SK-N-MC (cell line): ENCODE data around the gene DCP1A.
"Not testable (repeated sequence)": the region's sequence is repeated elsewhere in the genome, so short reads cannot be mapped to it uniquely, and the experiment has no call there.

Experiments used
- DNase-seq: peaks from one replicate; pipeline ENCODE4 v3.0.0-alpha.2; 2011; ENCODE audit warnings: low read depth, low spot score
- H3K27ac ChIP-seq: fragments of 200-600 bp; sonication (generic); 2 replicates; pipeline ENCODE4 v1.5.1; 2016; ENCODE audit warnings: mixed run types
- H3K36me3 ChIP-seq: fragments of 200-600 bp; sonication (generic); 2 replicates; pipeline ENCODE4 v1.6.1; 2017; ENCODE audit warnings: antibody characterized with exemption, low read length, mixed read lengths; ENCODE audit not compliant: insufficient read depth
- H3K4me3 ChIP-seq: fragments of 200-600 bp; sonication (generic); 2 replicates; pipeline ENCODE4 v1.5.1; 2016
- H3K9ac ChIP-seq: fragments of 200-600 bp; sonication (generic); 2 replicates; pipeline ENCODE4 v1.8.0; 2017; ENCODE audit warnings: mixed run types, mixed read lengths; ENCODE audit not compliant: insufficient read length
- H3K9me3 ChIP-seq: fragments of 200-600 bp; sonication (generic); 2 replicates; pipeline ENCODE4 v1.6.1; 2017; ENCODE audit warnings: low read depth, mild to moderate bottlenecking, antibody characterized with exemption, low read length, moderate library complexity, mixed read lengths
- EZH2 ChIP-seq: fragments of 200-600 bp; sonication (generic); IDR thresholded peaks from one replicate; pipeline ENCODE4 v1.6.1; 2017; ENCODE audit warnings: antibody characterized with exemption
- FOXP2 ChIP-seq: optimal IDR thresholded peaks from 2 replicates; pipeline ENCODE3; 2011; ENCODE audit warnings: mild to moderate bottlenecking, moderate library complexity; ENCODE audit not compliant: insufficient read depth; ENCODE audit errors: extremely low read length, control extremely low read depth
- POLR2AphosphoS5 ChIP-seq: IDR thresholded peaks from 2 replicates; pipeline ENCODE4 v1.6.1; 2012; ENCODE audit warnings: mild to moderate bottlenecking, low read depth, low read length, borderline replicate concordance

The DCP1A gene

DNA sequence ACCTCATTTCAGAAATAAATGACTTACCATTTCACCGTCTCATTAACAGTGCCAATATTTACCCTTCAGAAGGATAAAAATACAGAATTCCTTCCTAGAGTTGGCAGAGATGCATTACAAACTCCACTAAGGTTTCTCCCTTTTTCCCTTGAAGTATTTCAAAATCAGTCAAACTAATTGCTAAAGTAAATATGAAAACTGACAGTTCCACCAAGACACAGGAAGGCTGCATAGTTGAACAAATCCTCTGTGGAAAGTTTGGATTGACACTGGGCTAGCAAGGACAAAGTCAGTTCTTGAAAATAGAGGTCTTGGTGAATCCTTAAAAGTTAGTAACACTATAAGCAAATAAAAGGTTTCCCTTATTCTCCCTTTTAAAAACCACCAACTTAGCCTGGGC is 34.5 kb downstream of the DCP1A start:
- H3K9ac ChIP-seq, result no peak overlapping the region
- no peak for DNase-seq
- TF ChIP-seq FOXP2, result no peak
- TF ChIP-seq EZH2, result no peak
- TF ChIP-seq POLR2AphosphoS5, result no peak
- H3K27ac ChIP-seq, result no peak overlapping the region
- H3K4me3 ChIP-seq, result no peak overlapping the region
- H3K9me3 ChIP-seq, result no peaks in the 10 kb centered on the region
- peaks cover 13% of the 10 kb centered on the region; the same call in 1 of the 2 replicates for H3K36me3 ChIP-seq

DNA sequence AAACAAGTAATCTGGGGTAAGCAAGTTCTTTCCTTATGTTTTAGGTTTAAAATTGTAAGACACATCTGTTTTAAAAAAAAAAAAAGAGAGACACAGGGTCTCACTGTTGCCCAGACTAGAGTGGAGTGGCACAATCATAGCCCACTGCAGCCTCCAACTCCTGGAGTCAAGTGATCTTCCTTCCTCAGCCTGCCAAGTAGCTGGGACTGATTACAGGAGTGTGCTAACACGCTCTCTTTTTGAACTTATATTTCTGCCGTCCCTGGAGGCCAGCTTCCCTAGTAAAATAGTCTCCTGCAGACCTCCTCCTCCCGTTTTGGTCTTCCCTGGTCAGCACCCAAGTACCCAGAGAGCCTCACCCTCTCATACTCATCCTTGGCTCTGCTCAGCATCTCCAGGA is 35.5 kb downstream of the DCP1A start:
- no peak overlapping the region for H3K4me3 ChIP-seq
- DNase-seq, result no peak
- H3K36me3 ChIP-seq, result peaks cover 13% of the 10 kb centered on the region; the same call in 1 of the 2 replicates
- TF ChIP-seq POLR2AphosphoS5 (no peak), EZH2 (no peak), FOXP2 (no peak)
- H3K9me3 ChIP-seq, result no peaks in the 10 kb centered on the region
- H3K27ac ChIP-seq, result no peak overlapping the region
- no peak overlapping the region for H3K9ac ChIP-seq

DNA sequence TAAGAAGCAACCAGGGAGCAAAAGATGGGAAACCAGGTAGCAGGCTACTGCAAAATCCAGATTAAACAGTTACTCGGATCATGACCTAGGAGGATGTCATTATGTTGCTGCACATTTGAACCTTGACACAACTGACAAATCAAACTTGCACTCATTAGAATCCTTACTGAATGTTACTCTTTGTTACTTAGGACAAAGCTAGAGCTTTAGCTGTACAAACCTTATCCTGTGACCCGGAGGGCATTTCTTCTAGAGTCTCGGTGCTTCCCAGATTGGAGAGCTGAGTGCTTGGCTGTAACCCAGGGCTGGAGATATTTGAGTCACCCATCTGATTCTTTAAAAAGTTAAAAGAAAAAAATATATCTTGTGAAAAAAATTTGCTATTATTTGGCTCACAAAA is 43.4 kb downstream of the DCP1A start:
- H3K9me3 ChIP-seq, result no peaks in the 10 kb centered on the region
- no peak for DNase-seq
- H3K9ac ChIP-seq, result no peak overlapping the region
- H3K36me3 ChIP-seq, result peaks cover 5% of the 10 kb centered on the region; the same call in 1 of the 2 replicates
- H3K27ac ChIP-seq, result no peak overlapping the region
- no peak overlapping the region for H3K4me3 ChIP-seq
- TF ChIP-seq FOXP2, result no peak

DNA sequence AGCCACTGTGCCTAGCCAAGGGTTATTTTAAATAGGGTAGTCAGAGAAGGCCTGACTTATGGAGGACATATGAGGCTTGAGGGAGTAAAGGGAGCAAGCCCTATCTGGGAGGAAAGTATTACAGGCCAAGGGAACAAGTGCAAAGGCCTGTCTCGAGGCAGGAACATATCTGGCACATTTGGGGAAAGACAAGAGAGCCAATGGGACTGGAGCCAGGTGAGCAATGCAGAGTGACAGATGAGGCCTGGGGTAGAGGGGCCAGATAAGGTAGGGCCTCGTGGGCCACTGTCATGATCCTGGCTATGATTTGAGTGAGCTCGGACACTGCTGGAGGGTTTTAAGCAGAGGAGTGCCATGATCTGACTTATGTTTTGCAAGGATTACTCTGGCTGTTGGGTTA is 43.8 kb downstream of the DCP1A start:
- peaks cover 9% of the 10 kb centered on the region; the same call in 1 of the 2 replicates for H3K36me3 ChIP-seq
- H3K27ac ChIP-seq, result no peak overlapping the region
- H3K9me3 ChIP-seq, result no peaks in the 10 kb centered on the region
- H3K9ac ChIP-seq, result no peak overlapping the region
- TF ChIP-seq FOXP2 (no peak), POLR2AphosphoS5 (no peak), EZH2 (no peak)
- DNase-seq, result no peak
- H3K4me3 ChIP-seq, result no peak overlapping the region

DNA sequence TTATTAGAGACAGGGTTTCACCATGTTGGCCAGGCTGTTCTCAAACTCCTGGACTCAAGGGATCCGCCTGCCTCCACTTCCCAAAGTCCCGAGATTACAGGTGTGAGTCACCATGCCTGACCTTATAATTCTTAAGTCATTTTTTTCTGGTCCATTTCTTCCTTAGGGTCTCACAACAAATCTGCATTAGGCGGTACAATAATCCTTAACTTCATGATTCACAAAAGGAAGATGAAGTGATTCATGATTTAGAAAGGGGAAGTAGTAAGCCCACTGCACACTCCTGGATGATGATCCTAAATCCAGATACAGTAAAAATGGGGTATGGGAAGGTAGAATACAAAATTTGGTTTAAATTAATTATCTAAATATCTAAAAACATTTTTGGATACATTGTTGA is 46.5 kb downstream of the DCP1A start:
- no peak overlapping the region for H3K4me3 ChIP-seq
- no peaks in the 10 kb centered on the region for H3K9me3 ChIP-seq
- H3K36me3 ChIP-seq, result peaks cover 16% of the 10 kb centered on the region; the same call in 1 of the 2 replicates
- H3K27ac ChIP-seq, result no peak overlapping the region
- no peak overlapping the region for H3K9ac ChIP-seq
- TF ChIP-seq EZH2, result no peak
- no peak for TF ChIP-seq POLR2AphosphoS5
- TF ChIP-seq FOXP2, result no peak
- no peak for DNase-seq

DNA sequence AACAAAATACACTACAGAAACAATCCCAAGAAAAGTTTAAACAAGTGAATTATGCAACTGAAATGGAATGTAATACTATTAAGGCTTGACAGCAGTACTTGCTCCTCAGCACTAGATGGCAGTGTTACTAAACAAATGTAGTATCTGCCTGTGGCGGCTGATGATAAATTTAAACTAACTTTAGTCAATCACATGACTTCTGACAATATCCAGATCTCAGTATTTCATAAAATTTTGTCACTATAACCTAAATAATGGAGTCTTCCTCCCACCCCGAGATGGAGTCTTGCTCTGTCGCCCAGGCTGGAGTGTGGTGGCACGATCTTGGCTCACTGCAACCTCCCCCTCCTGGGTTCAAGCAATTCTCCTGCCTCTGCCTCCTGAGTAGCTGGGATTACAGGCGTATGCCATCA is 47.7 kb downstream of the DCP1A start:
- not testable (repeated sequence) for H3K27ac ChIP-seq, DNase-seq, H3K9ac ChIP-seq, H3K4me3 ChIP-seq, H3K9me3 ChIP-seq
- H3K36me3 ChIP-seq, result peaks cover 16% of the 10 kb centered on the region; the same call in 1 of the 2 replicates

DNA sequence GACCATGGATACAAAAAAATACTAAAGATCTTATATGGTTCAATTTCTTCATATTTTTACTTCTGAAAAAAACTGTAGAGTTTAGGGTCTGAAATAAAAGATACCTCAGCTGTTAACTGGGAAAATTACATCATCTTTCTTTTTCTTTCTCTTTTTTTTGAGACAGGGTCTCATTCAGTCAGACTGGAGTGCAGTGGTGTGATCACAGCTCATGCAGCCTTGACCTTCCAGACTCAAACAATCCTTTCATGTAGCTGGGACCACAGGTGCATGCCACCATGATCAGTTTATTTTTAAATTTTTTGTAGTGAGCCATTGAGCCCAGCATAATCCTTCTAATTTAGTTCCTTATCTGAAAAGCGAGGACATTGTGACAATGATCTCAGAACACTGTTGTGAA is 51.9 kb downstream of the DCP1A start:
- Histone ChIP-seq H3K4me3 (no peak overlapping the region), H3K36me3 (peaks cover 16% of the 10 kb centered on the region; the same call in 1 of the 2 replicates), H3K27ac (no peak overlapping the region), H3K9ac (no peak overlapping the region), H3K9me3 (no peaks in the 10 kb centered on the region)
- TF ChIP-seq FOXP2 (no peak), POLR2AphosphoS5 (no peak), EZH2 (no peak)
- DNase-seq, result no peak

DNA sequence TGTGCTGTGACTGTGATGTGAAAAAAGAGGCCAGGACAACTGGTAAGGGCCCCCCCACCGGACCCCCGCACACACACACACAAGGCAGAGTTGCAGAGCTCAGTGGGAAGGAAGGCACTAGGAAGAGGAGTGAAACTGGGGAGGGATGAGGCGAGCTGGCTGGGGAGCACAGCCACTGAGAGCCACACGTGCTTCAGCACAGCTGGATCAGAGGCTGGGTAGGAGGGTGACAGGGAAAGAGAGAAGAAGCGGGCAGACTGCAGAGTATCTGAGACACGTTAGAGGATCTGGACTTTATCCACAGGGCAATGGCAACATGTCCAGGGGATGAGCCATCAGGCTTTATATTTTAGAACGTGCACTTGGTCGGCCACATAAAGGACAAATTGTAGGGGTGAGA is 53.5 kb downstream of the DCP1A start:
- H3K9ac ChIP-seq, result no peak overlapping the region
- H3K27ac ChIP-seq, result no peak overlapping the region
- peaks cover 10% of the 10 kb centered on the region; the same call in 1 of the 2 replicates for H3K36me3 ChIP-seq
- no peak for TF ChIP-seq POLR2AphosphoS5
- TF ChIP-seq EZH2, result no peak
- TF ChIP-seq FOXP2, result no peak
- H3K4me3 ChIP-seq, result no peak overlapping the region
- no peaks in the 10 kb centered on the region for H3K9me3 ChIP-seq
- DNase-seq, result no peak

DNA sequence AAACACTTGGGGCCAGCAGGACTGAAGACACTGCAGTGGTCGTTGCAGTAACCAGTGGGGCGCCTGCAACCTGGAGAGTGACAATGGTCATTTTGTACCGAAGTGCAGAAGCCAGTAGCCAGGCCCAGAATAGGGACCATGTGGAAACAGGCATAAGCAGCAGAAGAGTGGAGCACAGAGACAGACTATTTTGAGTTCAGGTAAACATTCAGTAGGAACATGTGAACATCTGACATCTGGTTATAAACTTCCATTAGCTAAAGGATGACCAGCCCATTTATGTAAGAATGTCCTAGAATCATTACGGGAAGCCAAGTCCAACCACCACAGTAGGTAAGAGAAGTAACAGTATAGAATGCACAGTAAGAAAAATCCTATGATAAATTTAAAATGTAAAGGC is 59.1 kb downstream of the DCP1A start:
- no peak overlapping the region for H3K4me3 ChIP-seq
- no peak for TF ChIP-seq EZH2
- TF ChIP-seq FOXP2, result no peak
- no peak for TF ChIP-seq POLR2AphosphoS5
- H3K9me3 ChIP-seq, result no peaks in the 10 kb centered on the region
- DNase-seq, result no peak
- H3K27ac ChIP-seq, result no peak overlapping the region
- no peak overlapping the region for H3K9ac ChIP-seq
- H3K36me3 ChIP-seq, result no peaks in the 10 kb centered on the region; the same call in 1 of the 2 replicates
